Measurements from ENCODE around the gene FAM98B. TPM values are rescaled to one million over a fixed set of nuclear protein-coding genes. Genes with fewer than 3 reads are reported as not detected.

Gene FAM98B
- total and polyA plus RNA-seq, 2 of the 13 experiments (the other 11 are each of a cell fraction or from before 2014, with no cell fraction given) = 3.7 to 4.7 TPM

DNA sequence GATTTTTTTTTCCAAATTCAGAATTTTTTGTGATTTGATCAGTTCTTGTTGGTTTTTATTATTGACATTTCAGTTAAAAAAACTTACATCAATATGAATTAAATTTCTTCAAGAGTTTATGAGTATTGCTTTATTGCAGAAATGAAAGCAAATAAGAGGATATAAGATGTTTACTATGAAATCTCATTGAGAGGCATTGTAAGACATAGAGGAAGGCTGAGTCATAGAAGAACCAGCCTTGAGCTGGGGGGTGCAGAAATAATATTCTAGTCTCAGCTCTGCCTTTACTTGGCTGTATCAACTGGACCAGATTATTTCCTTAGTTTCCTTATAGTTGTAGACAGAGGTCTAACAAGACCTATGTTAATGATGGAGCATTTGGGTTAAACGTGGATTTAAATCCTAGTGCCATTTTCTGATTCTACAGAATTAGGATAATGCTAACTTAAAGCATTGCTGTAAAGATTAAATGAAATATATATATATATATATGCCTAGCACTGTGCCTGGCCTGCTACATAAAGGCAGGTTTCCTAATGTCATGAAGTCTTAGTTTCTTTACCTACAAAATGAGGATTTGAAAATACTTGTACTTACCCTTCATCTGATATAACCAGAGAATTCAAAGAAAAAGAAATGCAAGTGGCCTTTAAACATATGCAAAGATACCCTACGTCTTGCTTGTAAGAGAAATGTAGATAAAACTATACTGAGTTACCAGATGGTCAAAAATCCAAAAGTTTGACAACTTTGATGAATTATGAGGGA is 7.3 kb downstream of the FAM98B start:
- ChIA-PET CTCF (ENCODE audit: low intra/inter-chr PET ratio, low total read pairs) (no interaction called here), POLR2A (no interaction called here)
- no peaks in the 10 kb centered on the region; the same call in 1 of the 2 replicates for H4K20me1 ChIP-seq (ENCODE audit: insufficient read depth, low read length)
- no peaks in the 10 kb centered on the region for H3K9me3 ChIP-seq (ENCODE audit: low read length)
- H2AFZ ChIP-seq (ENCODE audit: low read length) = no peak overlapping the region
- H3K79me2 ChIP-seq (ENCODE audit: insufficient read depth, low read length) = peaks cover 59% of the 10 kb centered on the region
- H3K4me1 ChIP-seq (ENCODE audit: insufficient read depth, low read length) = peaks cover 3% of the 10 kb centered on the region; the same call in 1 of the 2 replicates
- H3K9ac ChIP-seq (ENCODE audit: insufficient read depth, low read depth, low read length) = no peak overlapping the region
- intact Hi-C loops (cut with micrococcal nuclease; ENCODE audit: unreplicated experiment) = no loop called here
- H3K4me3 ChIP-seq (replicated peaks in 1 of 3; ENCODE audit: insufficient read depth in 1 of 3, low read depth in 2 of 3, low read length in 3 of 3) = no peak overlapping the region
- 97% methylated on average over 2 of the region's 2 CpGs for WGBS (ENCODE audit: low lambda C conversion rate)
- no TSS peak for BruUV-seq (replicated peaks)
- in situ Hi-C loops (cut with HindIII; ENCODE audit: extremely low pct_ligation_motif_present, low pct_unique_long_range_greater_than_20kb) = no loop called here
- no peak overlapping the region for H3K4me2 ChIP-seq (ENCODE audit: low read depth, low read length)
- H3K36me3 ChIP-seq (replicated peaks in 1 of 2; ENCODE audit: control insufficient read depth in 1 of 2, insufficient read depth in 2 of 2, low read length in 2 of 2) = 0 out of 5 replicates have a peak, but pooled peaks cover 0 to 1% of the 10 kb centered on the region in 2 experiments
- DNase-seq (ENCODE audit: low spot score) (no peak), FAIRE-seq (no peak), ATAC-seq (no peak)
- no peak overlapping the region for H3K27ac ChIP-seq (ENCODE audit: extremely low read length, insufficient read depth, low read length)
- H3K27me3 ChIP-seq (ENCODE audit: control insufficient read depth in 1 of 2, insufficient read depth in 2 of 2, low read length in 2 of 2) = no peaks in the 10 kb centered on the region; a peak in 1 of 5 replicates
- TF ChIP-seq, protein P1, sequence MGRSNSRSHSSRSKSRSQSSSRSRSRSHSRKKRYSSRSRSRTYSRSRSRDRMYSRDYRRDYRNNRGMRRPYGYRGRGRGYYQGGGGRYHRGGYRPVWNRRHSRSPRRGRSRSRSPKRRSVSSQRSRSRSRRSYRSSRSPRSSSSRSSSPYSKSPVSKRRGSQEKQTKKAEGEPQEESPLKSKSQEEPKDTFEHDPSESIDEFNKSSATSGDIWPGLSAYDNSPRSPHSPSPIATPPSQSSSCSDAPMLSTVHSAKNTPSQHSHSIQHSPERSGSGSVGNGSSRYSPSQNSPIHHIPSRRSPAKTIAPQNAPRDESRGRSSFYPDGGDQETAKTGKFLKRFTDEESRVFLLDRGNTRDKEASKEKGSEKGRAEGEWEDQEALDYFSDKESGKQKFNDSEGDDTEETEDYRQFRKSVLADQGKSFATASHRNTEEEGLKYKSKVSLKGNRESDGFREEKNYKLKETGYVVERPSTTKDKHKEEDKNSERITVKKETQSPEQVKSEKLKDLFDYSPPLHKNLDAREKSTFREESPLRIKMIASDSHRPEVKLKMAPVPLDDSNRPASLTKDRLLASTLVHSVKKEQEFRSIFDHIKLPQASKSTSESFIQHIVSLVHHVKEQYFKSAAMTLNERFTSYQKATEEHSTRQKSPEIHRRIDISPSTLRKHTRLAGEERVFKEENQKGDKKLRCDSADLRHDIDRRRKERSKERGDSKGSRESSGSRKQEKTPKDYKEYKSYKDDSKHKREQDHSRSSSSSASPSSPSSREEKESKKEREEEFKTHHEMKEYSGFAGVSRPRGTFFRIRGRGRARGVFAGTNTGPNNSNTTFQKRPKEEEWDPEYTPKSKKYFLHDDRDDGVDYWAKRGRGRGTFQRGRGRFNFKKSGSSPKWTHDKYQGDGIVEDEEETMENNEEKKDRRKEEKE (IDR thresholded peaks at IDR 0.05) = no peak
- TF ChIP-seq ZNF24 (IDR thresholded peaks at IDR 0.05) (no peak), TBL1XR1 (IDR thresholded peaks at IDR 0.05; ENCODE audit: borderline replicate concordance, low read length, partially characterized antibody) (no peak), KLF15 (CRISPR knock-in tag; IDR thresholded peaks at IDR 0.05; ENCODE audit: borderline replicate concordance) (no peak), ZNF672 (CRISPR knock-in tag; IDR thresholded peaks at IDR 0.05) (no peak), NONO (IDR thresholded peaks at IDR 0.05) (no peak), NONO (CRISPR knock-in tag; conservative IDR thresholded peaks at IDR 0.05) (no peak), ATM (IDR thresholded peaks at IDR 0.05; ENCODE audit: borderline replicate concordance) (no peak)
- TF ChIP-seq, protein P2, sequence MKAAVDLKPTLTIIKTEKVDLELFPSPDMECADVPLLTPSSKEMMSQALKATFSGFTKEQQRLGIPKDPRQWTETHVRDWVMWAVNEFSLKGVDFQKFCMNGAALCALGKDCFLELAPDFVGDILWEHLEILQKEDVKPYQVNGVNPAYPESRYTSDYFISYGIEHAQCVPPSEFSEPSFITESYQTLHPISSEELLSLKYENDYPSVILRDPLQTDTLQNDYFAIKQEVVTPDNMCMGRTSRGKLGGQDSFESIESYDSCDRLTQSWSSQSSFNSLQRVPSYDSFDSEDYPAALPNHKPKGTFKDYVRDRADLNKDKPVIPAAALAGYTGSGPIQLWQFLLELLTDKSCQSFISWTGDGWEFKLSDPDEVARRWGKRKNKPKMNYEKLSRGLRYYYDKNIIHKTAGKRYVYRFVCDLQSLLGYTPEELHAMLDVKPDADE (CRISPR knock-in tag; IDR thresholded peaks at IDR 0.05) = no peak
- TF ChIP-seq, protein P3, sequence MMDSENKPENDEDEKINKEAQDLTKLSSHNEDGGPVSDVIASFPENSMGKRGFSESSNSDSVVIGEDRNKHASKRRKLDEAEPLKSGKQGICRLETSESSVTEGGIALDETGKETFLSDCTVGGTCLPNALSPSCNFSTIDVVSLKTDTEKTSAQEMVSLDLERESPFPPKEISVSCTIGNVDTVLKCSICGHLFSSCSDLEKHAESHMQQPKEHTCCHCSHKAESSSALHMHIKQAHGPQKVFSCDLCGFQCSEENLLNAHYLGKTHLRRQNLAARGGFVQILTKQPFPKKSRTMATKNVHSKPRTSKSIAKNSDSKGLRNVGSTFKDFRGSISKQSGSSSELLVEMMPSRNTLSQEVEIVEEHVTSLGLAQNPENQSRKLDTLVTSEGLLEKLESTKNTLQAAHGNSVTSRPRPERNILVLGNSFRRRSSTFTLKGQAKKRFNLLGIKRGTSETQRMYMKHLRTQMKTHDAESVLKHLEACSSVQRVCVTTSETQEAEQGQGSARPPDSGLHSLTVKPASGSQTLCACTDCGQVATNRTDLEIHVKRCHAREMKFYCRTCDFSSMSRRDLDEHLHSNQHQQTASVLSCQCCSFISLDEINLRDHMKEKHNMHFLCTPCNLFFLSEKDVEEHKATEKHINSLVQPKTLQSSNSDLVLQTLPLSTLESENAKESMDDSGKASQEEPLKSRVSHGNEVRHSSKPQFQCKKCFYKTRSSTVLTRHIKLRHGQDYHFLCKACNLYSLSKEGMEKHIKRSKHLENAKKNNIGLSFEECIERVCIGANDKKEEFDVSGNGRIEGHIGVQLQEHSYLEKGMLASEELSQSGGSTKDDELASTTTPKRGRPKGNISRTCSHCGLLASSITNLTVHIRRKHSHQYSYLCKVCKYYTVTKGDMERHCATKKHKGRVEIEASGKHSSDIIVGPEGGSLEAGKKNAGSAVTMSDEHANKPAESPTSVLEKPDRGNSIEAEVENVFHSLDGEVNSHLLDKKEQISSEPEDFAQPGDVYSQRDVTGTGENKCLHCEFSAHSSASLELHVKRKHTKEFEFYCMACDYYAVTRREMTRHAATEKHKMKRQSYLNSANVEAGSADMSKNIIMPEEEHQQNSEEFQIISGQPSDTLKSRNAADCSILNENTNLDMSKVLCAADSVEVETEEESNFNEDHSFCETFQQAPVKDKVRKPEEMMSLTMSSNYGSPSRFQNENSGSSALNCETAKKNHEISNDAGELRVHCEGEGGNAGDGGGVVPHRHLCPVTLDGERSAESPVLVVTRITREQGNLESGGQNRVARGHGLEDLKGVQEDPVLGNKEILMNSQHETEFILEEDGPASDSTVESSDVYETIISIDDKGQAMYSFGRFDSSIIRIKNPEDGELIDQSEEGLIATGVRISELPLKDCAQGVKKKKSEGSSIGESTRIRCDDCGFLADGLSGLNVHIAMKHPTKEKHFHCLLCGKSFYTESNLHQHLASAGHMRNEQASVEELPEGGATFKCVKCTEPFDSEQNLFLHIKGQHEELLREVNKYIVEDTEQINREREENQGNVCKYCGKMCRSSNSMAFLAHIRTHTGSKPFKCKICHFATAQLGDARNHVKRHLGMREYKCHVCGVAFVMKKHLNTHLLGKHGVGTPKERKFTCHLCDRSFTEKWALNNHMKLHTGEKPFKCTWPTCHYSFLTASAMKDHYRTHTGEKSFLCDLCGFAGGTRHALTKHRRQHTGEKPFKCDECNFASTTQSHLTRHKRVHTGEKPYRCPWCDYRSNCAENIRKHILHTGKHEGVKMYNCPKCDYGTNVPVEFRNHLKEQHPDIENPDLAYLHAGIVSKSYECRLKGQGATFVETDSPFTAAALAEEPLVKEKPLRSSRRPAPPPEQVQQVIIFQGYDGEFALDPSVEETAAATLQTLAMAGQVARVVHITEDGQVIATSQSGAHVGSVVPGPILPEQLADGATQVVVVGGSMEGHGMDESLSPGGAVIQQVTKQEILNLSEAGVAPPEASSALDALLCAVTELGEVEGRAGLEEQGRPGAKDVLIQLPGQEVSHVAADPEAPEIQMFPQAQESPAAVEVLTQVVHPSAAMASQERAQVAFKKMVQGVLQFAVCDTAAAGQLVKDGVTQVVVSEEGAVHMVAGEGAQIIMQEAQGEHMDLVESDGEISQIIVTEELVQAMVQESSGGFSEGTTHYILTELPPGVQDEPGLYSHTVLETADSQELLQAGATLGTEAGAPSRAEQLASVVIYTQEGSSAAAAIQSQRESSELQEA (CRISPR knock-in tag; IDR thresholded peaks at IDR 0.05; ENCODE audit: not compliant biosample characterization) = no peak
- TF ChIP-seq, protein P4, sequence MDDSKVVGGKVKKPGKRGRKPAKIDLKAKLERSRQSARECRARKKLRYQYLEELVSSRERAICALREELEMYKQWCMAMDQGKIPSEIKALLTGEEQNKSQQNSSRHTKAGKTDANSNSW (CRISPR knock-in tag; IDR thresholded peaks at IDR 0.05; ENCODE audit: borderline replicate concordance) = no peak
